Endothelial cell of umbilical vein (primary cell): Measurements from ENCODE around the gene FOXF1. TPM values are rescaled to one million over a fixed set of nuclear protein-coding genes. Genes with fewer than 3 reads are reported as not detected.
A peak's percentile ranks its signal among the peaks of the same experiment; 100 is the strongest.

Source experiments
- Bru-seq: library from RNA; stranded (reverse); fragments of 400-500 nt; gene quantifications from one replicate; lab custom pipeline; 2021; lab: Mats Ljungman, UMichigan
- BruChase-seq, 2 experiments: library from RNA; stranded (reverse); fragments of 400-500 nt; gene quantifications; one replicate each; lab custom pipeline; 2021; lab: Mats Ljungman, UMichigan
- BruUV-seq: library from RNA; stranded (reverse); fragments of 400-500 nt; replicated peaks from 2 replicates; lab custom pipeline; 2021; lab: Mats Ljungman, UMichigan
- CTCF ChIA-PET: fragments of 300-600, 350-600 bp; sonication (Branson Sonifier 250); formaldehyde crosslinking; loops from one replicate; lab custom pipeline; 2021; ENCODE audit warnings: antibody characterized with exemption, inconsistent platforms; lab: Charles Lee
- POLR2A ChIA-PET: fragments of 300-600, 350-600 bp; sonication (Branson Sonifier 250); formaldehyde crosslinking; loops from one replicate; lab custom pipeline; 2021; ENCODE audit warnings: antibody characterized with exemption, inconsistent platforms; lab: Charles Lee
- DNase-seq: peaks from one replicate; pipeline ENCODE4 v3.0.0-alpha.2; 2011; ENCODE audit warnings: low read depth, low spot score
- FAIRE-seq: peaks from 2 replicates; lab custom pipeline; 2011; peaks lifted over from hg19 to GRCh38; lab: Jason Lieb, UNC
- H2AFZ ChIP-seq: 2 replicates; pipeline ENCODE4 v1.6.0; 2012; ENCODE audit warnings: low read depth, low read length, control low read depth, inconsistent platforms
- H3K27ac ChIP-seq: 2 replicates; pipeline ENCODE4 v1.5.1; 2011; ENCODE audit warnings: low read depth, mild to moderate bottlenecking, control low read depth, low read length, moderate library complexity; ENCODE audit not compliant: insufficient read depth
- H3K27me3 ChIP-seq, 2 experiments: 2 replicates each; pipeline versions ENCODE4 v1.6.0 to v1.6.1; 2011; ENCODE audit warnings: low read length in 2 of 2, mixed read lengths in 1 of 2; ENCODE audit not compliant: control insufficient read depth in 2 of 2, insufficient read depth in 2 of 2
- H3K36me3 ChIP-seq, 2 experiments: 2 replicates in 1 of 2; 3 replicates in 1 of 2; pipeline ENCODE4 v1.5.1; 2011; ENCODE audit warnings: low read length in 2 of 2, mild to moderate bottlenecking in 1 of 2, moderate library complexity in 1 of 2; ENCODE audit not compliant: control insufficient read depth in 2 of 2, insufficient read depth in 2 of 2; ENCODE audit errors: extremely low read depth in 1 of 2
- H3K4me1 ChIP-seq: 3 replicates; pipeline ENCODE4 v1.5.1; 2011; ENCODE audit warnings: mild to moderate bottlenecking, low read length; ENCODE audit not compliant: control insufficient read depth, insufficient read depth; ENCODE audit errors: extremely low read depth
- H3K4me2 ChIP-seq: 2 replicates; pipeline ENCODE4 v1.6.1; 2011; ENCODE audit warnings: low read length, control low read depth, mixed read lengths; ENCODE audit not compliant: insufficient read depth
- H3K4me3 ChIP-seq, 3 experiments: fragments of 200-600 bp in 1 of 3; sonication (generic), shearing (Covaris generic) in 1 of 3; replicated peaks in 1 of 3; 2 replicates each; pipeline ENCODE4 v1.5.1; 2011 to 2016; ENCODE audit warnings: control low read depth in 3 of 3, low read length in 3 of 3, mild to moderate bottlenecking in 2 of 3, inconsistent platforms in 1 of 3, low read depth in 1 of 3, moderate library complexity in 1 of 3; ENCODE audit not compliant: insufficient read depth in 1 of 3
- H3K79me2 ChIP-seq: 2 replicates; pipeline ENCODE4 v1.6.0; 2012; ENCODE audit warnings: low read length, inconsistent platforms; ENCODE audit not compliant: control insufficient read depth, insufficient read depth
- H3K9ac ChIP-seq: replicated peaks from 2 replicates; pipeline ENCODE3; 2011; ENCODE audit warnings: low read length, control low read depth; ENCODE audit not compliant: insufficient read depth; ENCODE audit errors: extremely low read depth
- H3K9me1 ChIP-seq: replicated peaks from 3 replicates; pipeline ENCODE4 v1.6.0; 2011; ENCODE audit warnings: mild to moderate bottlenecking, low read length; ENCODE audit not compliant: control insufficient read depth, insufficient read depth; ENCODE audit errors: extremely low read depth
- H3K9me3 ChIP-seq: replicated peaks from 2 replicates; pipeline ENCODE4 v1.5.1; 2012; ENCODE audit warnings: low read length, inconsistent platforms; ENCODE audit not compliant: control insufficient read depth, insufficient read depth
- H4K20me1 ChIP-seq: replicated peaks from 2 replicates; pipeline ENCODE3; 2011; ENCODE audit warnings: mild to moderate bottlenecking, low read length; ENCODE audit not compliant: control insufficient read depth, insufficient read depth; ENCODE audit errors: extremely low read depth
- CTCF ChIP-seq, 2 donors: IDR thresholded peaks; 1 replicate in 1 of 2; 2 replicates in 1 of 2; pipeline ENCODE4 v1.5.1; 2011; ENCODE audit warnings: low read length in 2 of 2, mild to moderate bottlenecking in 2 of 2, moderate library complexity in 2 of 2, control low read depth in 1 of 2, inconsistent platforms in 1 of 2, low read depth in 1 of 2; ENCODE audit not compliant: insufficient read depth in 1 of 2; ENCODE audit errors: extremely low read depth in 1 of 2
- EZH2 ChIP-seq: IDR thresholded peaks from 2 replicates; pipeline ENCODE4 v1.6.1; 2012; ENCODE audit warnings: borderline replicate concordance, low read depth, mild to moderate bottlenecking, moderate library complexity, low read length, inconsistent platforms; ENCODE audit not compliant: severe bottlenecking
- FOS ChIP-seq: IDR thresholded peaks from 2 replicates; pipeline ENCODE4 v1.6.1; 2011; ENCODE audit warnings: mild to moderate bottlenecking, low read length, moderate library complexity, borderline replicate concordance; ENCODE audit not compliant: insufficient read depth
- GATA2 ChIP-seq: IDR thresholded peaks from 2 replicates; pipeline ENCODE4 v1.7.0; 2011; ENCODE audit warnings: low read depth, mild to moderate bottlenecking, moderate library complexity, mixed read lengths, low read length; ENCODE audit not compliant: insufficient read length, insufficient read depth
- JUN ChIP-seq: IDR thresholded peaks from 2 replicates; pipeline ENCODE4 v1.6.1; 2011; ENCODE audit warnings: borderline replicate concordance, low read depth; ENCODE audit not compliant: insufficient read length, insufficient read depth
- MAX ChIP-seq: IDR thresholded peaks from 2 replicates; pipeline ENCODE4 v1.6.1; 2011; ENCODE audit not compliant: insufficient read depth, insufficient read length
- MYC ChIP-seq: IDR thresholded peaks from one replicate; pipeline ENCODE4 v1.6.1; 2011; ENCODE audit warnings: mild to moderate bottlenecking, low read depth, low read length
- POLR2AphosphoS5 ChIP-seq: IDR thresholded peaks from 2 replicates; pipeline ENCODE4 v1.6.1; 2012; ENCODE audit warnings: low read depth, mild to moderate bottlenecking, control low read depth, low read length, moderate library complexity; ENCODE audit not compliant: insufficient read depth
- dilution Hi-C: fragments of 300-500 bp; cut with MboI; formaldehyde crosslinking; loops from one replicate; pipeline ENCODE4 v1.15.0; 2019; ENCODE audit warnings: low sequenced_read_pairs; ENCODE audit not compliant: extremely low pct_ligation_motif_present
- intact Hi-C: fragments of 100-400 bp; cut with micrococcal nuclease; formaldehyde crosslinking; loops from one replicate; pipeline ENCODE4 v1.10.0; 2022
- long read RNA-seq: library from polyadenylated mRNA; stranded (forward); transcript quantifications from one replicate; pipeline ENCODE4 v2.0.0, GENCODE V29; 2021
- polyA minus RNA-seq, 3 experiments: library from RNA; depleted of rRNA, polyadenylated mRNA; stranded (reverse); fragments of >200 nt; gene quantifications; 1 replicate in 1 of 3; 2 replicates in 2 of 3; pipeline ENCODE4 v1.2.3, GENCODE V29; 2011
- polyA plus RNA-seq, 4 experiments: library from polyadenylated mRNA; depleted of rRNA in 3 of 4; stranded (reverse) in 3 of 4; unstranded in 1 of 4; fragments of >200 nt; gene quantifications; 2 replicates each; pipeline versions ENCODE4 v1.2.1 to v1.2.3, GENCODE V29; 2011 to 2012; ENCODE audit warnings: missing spikeins in 1 of 4
- total RNA-seq: library from RNA; stranded (reverse); gene quantifications from 2 replicates; pipeline ENCODE4 v1.2.3, GENCODE V29; 2021

The FOXF1 gene
- total RNA-seq (1.1 and 2.2 TPM in 2 replicates), polyA plus RNA-seq (1.0 and 1.4 TPM in 2 replicates), polyA minus RNA-seq (0.49 and 0.81 TPM in 2 replicates), Bru-seq, nascent RNA (percentile 36 among the genes with signal in this experiment), BruChase-seq, experiment 1, labeled RNA remaining after a 6-hour chase (percentile 46 among the genes with signal in this experiment), BruChase-seq, experiment 2, labeled RNA remaining after a 2-hour chase (percentile 63 among the genes with signal in this experiment)
- polyA plus RNA-seq (2011; cell fraction: cytosol; rRNA removed): 0.97 and 1.2 TPM in 2 replicates
- 1.6 and 2.3 TPM in 2 replicates for polyA plus RNA-seq (2011; cell fraction: nucleus; rRNA removed)
- polyA plus RNA-seq (2012): 0.34 and 0.79 TPM in 2 replicates
- polyA minus RNA-seq (2011; cell fraction: cytosol; rRNA and poly(A)+ RNA removed): 3.5 TPM
- polyA minus RNA-seq (2011; cell fraction: nucleus; rRNA and poly(A)+ RNA removed): 1.0 and 1.5 TPM in 2 replicates
- long read RNA-seq, partial matches to known transcripts: 0 of 5 reads
- long read RNA-seq, other reads (novel, unspliced or antisense): 1 of 5 reads

GRCh38 chr16:86510465-86511261 lies at the start of gene FOXF1:
FOXF1 (plus strand) TSS chr16:86510527; CDS start chr16:86510570, 43 bp downstream.
- Histone ChIP-seq H3K9me3 (no peaks in the 10 kb centered on the region), H4K20me1 (no peaks in the 10 kb centered on the region), H3K36me3 (no peaks in the 10 kb centered on the region), H3K79me2 (no peaks in the 10 kb centered on the region), H3K4me3 (peak within 1 kb of the TSS; percentile 10 to 48 (median 15)), H3K4me2 (peak within 1 kb of the TSS; percentile 52), H3K27ac (no peak within 1 kb of the TSS), H3K9ac (peak within 1 kb of the TSS; percentile 5), H3K4me1 (no peaks in the 10 kb centered on the region), H2AFZ (peak within 1 kb of the TSS; percentile 55), H3K9me1 (no peaks in the 10 kb centered on the region), H3K27me3 (peaks cover 44 to 80% of the 10 kb centered on the region in 2 experiments)
- CTCF ChIA-PET: interaction anchor here (0.8 to 3.8 kb wide), 9 partner anchors 105 to 271 kb away, joined by 3 to 31 read pairs (median 3); no protein-coding TSS in a partner anchor
- peak; percentile 38 for DNase-seq
- intact Hi-C loops (loop anchor here (2.0 kb wide), 1 partner anchor 122 kb away; no protein-coding TSS in a partner anchor), dilution Hi-C loops (loop anchor here (10.0 kb wide), 1 partner anchor 426 kb away; no protein-coding TSS in a partner anchor)
- TF ChIP-seq EZH2 (peak; percentile 88), MAX (no peak)
- TSS peak; percentile 49 for BruUV-seq
- peak; percentile 42 for FAIRE-seq
- POLR2A ChIA-PET: interaction anchor here (0.5 kb wide), 1 partner anchor 95 kb away, joined by 3 read pairs; no protein-coding TSS in a partner anchor

GRCh38 chr16:86461037-86461436 lies 49.3 kb upstream of the FOXF1 start:
- BruUV-seq: no TSS peak
- no peaks in the 10 kb centered on the region for H3K9me3 ChIP-seq
- peaks cover 20 to 24% of the 10 kb centered on the region in 2 experiments for H3K27me3 ChIP-seq
- no peak overlapping the region for H3K27ac ChIP-seq
- no peaks in the 10 kb centered on the region for H3K9me1 ChIP-seq
- FAIRE-seq (no peak), DNase-seq (no peak)
- ChIA-PET CTCF (no interaction called here), POLR2A (no interaction called here)
- no peak overlapping the region for H3K4me3 ChIP-seq
- no peak for TF ChIP-seq EZH2
- TF ChIP-seq FOS: no peak
- TF ChIP-seq GATA2: no peak
- no peak for TF ChIP-seq MYC
- TF ChIP-seq CTCF (IDR thresholded peaks at IDR 0.05; ENCODE audit: extremely low read depth in 1 of 2, insufficient read depth in 1 of 2, low read depth in 1 of 2, low read length in 2 of 2): no peak
- no peak for TF ChIP-seq JUN
- no peak for TF ChIP-seq MAX
- TF ChIP-seq POLR2AphosphoS5: no peak
- H2AFZ ChIP-seq: no peak overlapping the region
- H4K20me1 ChIP-seq: no peaks in the 10 kb centered on the region
- no peak overlapping the region for H3K9ac ChIP-seq
- intact Hi-C loops: no loop called here
- H3K4me2 ChIP-seq: no peak overlapping the region
- H3K4me1 ChIP-seq: no peaks in the 10 kb centered on the region
- no peaks in the 10 kb centered on the region for H3K36me3 ChIP-seq
- H3K79me2 ChIP-seq: no peaks in the 10 kb centered on the region
- dilution Hi-C loops: no loop called here
